Measurements from ENCODE around the gene SSR3.

Gene SSR3

DNA sequence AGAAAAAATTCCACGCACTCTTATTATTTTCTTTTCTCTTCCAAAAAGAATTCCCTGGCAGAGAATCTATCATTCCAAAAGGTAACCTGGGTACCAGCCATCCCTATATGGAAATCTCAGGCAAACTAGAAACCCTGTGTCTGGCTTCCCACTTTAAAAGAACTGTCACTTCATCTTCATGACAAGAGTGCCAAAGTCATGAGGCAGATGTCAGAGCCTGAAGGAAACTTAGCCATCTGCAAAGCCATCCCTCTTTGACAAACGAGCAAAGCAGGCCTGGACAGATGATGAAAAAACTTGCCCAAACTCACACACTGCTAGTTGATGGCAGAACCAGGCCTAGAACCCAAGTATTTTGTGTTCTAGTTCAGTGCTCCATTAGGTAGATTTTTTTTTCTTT lies 15.9 kb downstream of the SSR3 start:
- H3K27ac Mint-ChIP-seq, result no peak overlapping the region

DNA sequence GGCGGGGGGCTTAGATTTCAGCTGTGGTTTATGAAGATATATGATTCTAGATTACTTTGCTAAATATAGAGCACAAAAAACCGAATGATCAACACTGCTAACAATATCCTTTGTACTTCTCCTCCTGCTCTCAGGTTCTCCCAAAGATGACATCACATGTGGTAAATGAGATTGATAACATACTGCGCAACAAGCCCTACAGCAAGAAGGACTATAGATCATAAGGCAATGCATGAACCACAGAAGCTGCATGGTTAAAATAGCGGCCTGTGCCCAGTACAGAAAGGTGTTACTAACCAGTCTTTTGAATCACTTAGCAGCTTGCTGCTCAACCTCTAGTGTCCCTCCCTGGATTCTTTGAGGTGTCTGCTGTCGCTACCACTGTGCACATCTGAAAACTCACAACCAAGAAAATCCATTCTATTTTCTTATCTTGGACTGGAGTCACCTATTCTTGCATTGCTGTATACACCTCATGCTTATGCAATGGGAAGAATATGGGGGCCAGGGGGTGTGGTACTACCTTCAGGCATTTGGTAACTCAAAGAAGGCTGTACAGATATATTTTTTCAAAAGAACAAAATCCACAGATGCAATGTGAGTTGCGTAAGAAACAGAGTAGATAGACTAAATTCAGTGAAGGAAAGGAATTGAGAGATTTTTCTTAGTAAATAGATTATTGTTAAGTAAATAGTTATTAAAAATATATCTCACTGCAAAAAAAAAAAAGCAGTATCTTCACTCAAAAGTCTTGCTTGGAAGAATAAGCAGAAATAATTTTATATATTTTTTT lies 18.2 kb downstream of the SSR3 start:
- intact Hi-C loops (cut with micrococcal nuclease), result no loop called here
- H3K9me3 Mint-ChIP-seq, result no peaks in the 10 kb centered on the region
- H3K27ac Mint-ChIP-seq, result no peak overlapping the region
- H3K4me3 Mint-ChIP-seq, result no peak overlapping the region
- H3K4me1 Mint-ChIP-seq (ENCODE audit: low read depth), result peaks cover 6% of the 10 kb centered on the region
- H3K36me3 Mint-ChIP-seq (ENCODE audit: low read depth), result peaks cover 58% of the 10 kb centered on the region
- H3K27me3 Mint-ChIP-seq, result no peaks in the 10 kb centered on the region

More for the DNA sequence above, 15.9 kb downstream of the SSR3 start:
- intact Hi-C loops (cut with micrococcal nuclease), result no loop called here
- H3K36me3 Mint-ChIP-seq (ENCODE audit: low read depth), result peaks cover 65% of the 10 kb centered on the region
- no peaks in the 10 kb centered on the region for H3K9me3 Mint-ChIP-seq
- H3K4me1 Mint-ChIP-seq (ENCODE audit: low read depth), result peaks cover 15% of the 10 kb centered on the region
- no peak overlapping the region for H3K4me3 Mint-ChIP-seq
- H3K27me3 Mint-ChIP-seq, result no peaks in the 10 kb centered on the region

DNA sequence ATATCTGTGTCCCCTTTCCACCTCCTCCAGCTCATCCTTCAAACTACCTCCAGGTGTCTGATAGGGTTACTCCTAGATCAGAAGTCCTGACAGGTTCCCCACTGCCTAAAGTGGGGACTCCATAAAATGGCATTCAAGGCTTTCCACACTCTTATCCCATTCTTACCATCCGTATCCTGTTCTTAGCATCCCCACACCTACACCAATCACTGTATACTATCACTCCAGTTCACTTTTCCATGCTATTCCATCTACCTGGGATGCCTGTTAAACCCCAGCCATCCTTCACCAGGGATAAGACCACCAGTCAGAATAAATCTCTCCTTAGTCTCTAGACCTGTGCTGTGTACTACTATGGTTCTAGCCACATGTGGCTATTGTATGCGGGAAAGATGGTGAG lies 19.1 kb downstream of the SSR3 start:
- Mint-ChIP-seq H3K27me3 (no peaks in the 10 kb centered on the region), H3K4me3 (no peak overlapping the region), H3K27ac (no peak overlapping the region), H3K9me3 (no peaks in the 10 kb centered on the region), H3K36me3 (ENCODE audit: low read depth) (peaks cover 50% of the 10 kb centered on the region), H3K4me1 (ENCODE audit: low read depth) (peaks cover 6% of the 10 kb centered on the region)
- intact Hi-C loops (cut with micrococcal nuclease), result no loop called here

DNA sequence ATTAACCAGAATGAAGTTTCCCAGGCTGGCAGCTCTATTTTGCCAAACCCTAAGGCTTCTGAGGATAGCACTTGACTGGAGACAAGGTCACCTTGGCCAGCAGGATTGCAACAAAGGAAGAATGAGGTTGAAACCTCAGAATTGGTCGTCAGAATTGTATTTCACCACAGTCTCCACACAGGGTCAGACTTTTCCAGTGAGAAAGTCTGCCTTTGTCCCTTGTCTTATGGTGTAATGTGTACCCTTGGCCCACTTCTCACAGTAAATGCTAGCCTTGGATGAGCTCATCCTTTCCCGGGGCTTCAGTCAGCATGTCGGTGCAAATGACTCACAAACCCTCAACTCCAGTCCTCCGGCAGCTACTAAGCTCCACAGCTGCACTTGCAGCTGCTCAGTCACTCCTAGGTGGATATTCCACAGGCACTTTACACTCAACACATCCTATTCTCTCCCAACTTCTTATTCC lies 19.7 kb downstream of the SSR3 start:
- intact Hi-C loops (cut with micrococcal nuclease), result no loop called here
- H3K27me3 Mint-ChIP-seq, result no peaks in the 10 kb centered on the region
- H3K9me3 Mint-ChIP-seq, result no peaks in the 10 kb centered on the region
- peaks cover 6% of the 10 kb centered on the region for H3K4me1 Mint-ChIP-seq (ENCODE audit: low read depth)
- peaks cover 44% of the 10 kb centered on the region for H3K36me3 Mint-ChIP-seq (ENCODE audit: low read depth)
- no peak overlapping the region for H3K4me3 Mint-ChIP-seq
- no peak overlapping the region for H3K27ac Mint-ChIP-seq

DNA sequence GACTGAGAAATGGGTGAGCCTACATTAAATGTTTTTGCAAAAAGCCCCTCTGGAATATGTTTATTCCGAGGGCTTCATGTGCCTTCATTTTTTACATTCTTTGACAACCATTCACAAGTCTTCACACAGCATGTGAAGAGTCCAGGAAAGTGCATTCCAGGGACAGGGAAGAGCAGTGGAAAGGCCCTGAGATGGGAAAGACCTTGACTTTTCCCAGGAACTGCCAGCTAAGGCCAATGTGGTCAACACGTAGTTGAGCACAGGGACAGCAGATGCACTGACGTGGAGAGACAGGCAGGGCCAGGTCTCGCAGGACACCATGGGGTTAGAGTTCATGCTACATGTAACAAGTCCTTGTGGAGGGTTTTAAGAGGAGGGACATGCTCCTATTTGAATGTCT lies 21.7 kb downstream of the SSR3 start:
- peaks cover 27% of the 10 kb centered on the region for H3K36me3 Mint-ChIP-seq (ENCODE audit: low read depth)

DNA sequence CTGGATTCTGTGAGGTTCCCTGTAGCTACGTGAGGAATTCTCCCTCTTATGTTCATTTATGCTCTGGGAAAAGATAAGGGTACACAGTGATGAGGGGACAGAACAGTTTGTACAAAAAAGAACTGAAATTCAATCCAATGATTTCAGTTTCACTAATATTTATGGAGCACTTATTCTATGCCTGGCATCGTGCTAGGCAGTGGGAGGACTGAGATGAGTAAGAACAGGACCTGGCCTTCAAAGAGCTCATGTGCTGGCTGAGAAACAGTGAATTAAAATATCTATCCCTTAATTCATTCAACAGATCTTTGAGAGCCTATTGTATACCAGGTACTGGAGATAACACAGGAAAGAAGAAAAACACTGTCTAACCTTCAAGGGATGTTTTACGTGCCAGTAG lies 22.2 kb downstream of the SSR3 start:
- H3K36me3 Mint-ChIP-seq (ENCODE audit: low read depth), result peaks cover 24% of the 10 kb centered on the region

More for the DNA sequence above, 21.7 kb downstream of the SSR3 start:
- intact Hi-C loops (cut with micrococcal nuclease), result no loop called here
- Mint-ChIP-seq H3K27me3 (no peaks in the 10 kb centered on the region), H3K27ac (no peak overlapping the region), H3K4me1 (ENCODE audit: low read depth) (peaks cover 6% of the 10 kb centered on the region), H3K9me3 (no peaks in the 10 kb centered on the region), H3K4me3 (no peak overlapping the region)

DNA sequence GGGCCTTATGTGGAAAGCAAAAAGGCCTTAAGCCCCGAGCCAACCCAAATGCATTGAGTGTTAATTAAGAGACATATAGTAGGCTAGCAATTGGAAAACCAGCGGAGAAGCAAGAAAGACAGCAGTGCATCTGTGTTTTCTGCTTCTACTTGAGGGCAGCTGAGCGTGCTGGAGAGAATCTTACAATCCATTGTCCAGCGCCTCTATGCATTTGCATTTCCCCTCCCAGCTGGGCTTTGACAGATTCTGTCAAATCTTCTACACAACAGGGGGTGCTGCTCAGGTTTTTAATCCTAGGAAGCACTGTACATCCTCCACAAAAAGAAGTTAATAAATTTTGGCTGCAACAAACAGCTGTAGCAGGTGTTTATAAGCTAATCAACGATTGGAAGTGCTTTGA lies 23.9 kb downstream of the SSR3 start:
- intact Hi-C loops (cut with micrococcal nuclease), result no loop called here

More for the DNA sequence above, 22.2 kb downstream of the SSR3 start:
- H3K4me3 Mint-ChIP-seq, result no peak overlapping the region
- intact Hi-C loops (cut with micrococcal nuclease), result no loop called here
- H3K4me1 Mint-ChIP-seq (ENCODE audit: low read depth), result peaks cover 6% of the 10 kb centered on the region
- H3K27ac Mint-ChIP-seq, result no peak overlapping the region
- H3K9me3 Mint-ChIP-seq, result no peaks in the 10 kb centered on the region
- H3K27me3 Mint-ChIP-seq, result no peaks in the 10 kb centered on the region

DNA sequence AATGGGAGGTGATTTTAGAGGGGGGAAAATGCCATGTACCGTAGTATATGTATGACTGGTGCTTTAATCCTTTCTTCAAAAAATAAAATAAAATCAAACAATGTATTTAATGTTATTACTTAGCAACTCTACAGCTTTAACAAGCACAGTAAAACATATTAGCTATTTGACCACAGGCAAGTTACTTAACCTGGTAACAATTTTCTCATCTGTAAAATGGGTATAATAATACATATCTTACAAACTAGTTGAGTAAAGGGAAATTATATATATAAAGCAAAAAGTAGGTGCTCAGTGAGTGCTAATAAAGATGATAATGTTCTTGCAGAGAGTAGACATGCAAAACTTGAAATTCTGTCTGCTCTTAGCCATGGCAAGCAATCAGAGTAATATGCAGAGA lies 27.9 kb downstream of the SSR3 start:
- peaks cover 3% of the 10 kb centered on the region for H3K27me3 Mint-ChIP-seq
- intact Hi-C loops (cut with micrococcal nuclease), result no loop called here
- no peak overlapping the region for H3K4me3 Mint-ChIP-seq
- no peaks in the 10 kb centered on the region for H3K9me3 Mint-ChIP-seq
- H3K36me3 Mint-ChIP-seq (ENCODE audit: low read depth), result no peaks in the 10 kb centered on the region
- no peak overlapping the region for H3K27ac Mint-ChIP-seq
- no peaks in the 10 kb centered on the region for H3K4me1 Mint-ChIP-seq (ENCODE audit: low read depth)

More for the DNA sequence above, 23.9 kb downstream of the SSR3 start:
- Mint-ChIP-seq H3K9me3 (no peaks in the 10 kb centered on the region), H3K4me1 (ENCODE audit: low read depth) (peaks cover 6% of the 10 kb centered on the region), H3K27ac (no peak overlapping the region), H3K4me3 (no peak overlapping the region), H3K27me3 (no peaks in the 10 kb centered on the region), H3K36me3 (ENCODE audit: low read depth) (peaks cover 24% of the 10 kb centered on the region)

DNA sequence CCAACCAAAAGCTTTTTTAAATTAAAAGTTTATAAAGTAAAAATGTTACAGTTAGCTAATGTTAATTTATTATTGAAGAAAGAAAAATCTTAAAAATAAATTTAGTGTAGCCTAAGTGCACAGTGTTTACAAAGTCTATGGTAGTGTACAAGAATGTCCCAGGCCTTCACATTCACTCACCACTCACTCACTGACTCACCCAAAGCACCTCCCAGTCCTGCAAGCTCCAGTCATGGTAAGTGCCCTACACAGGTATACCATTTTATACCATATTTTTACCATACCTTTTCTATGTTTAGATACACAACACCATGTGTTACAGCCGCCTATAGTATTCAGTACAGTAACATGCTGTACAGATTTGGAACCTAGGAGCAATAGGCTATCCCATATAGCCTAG lies 29.1 kb downstream of the SSR3 start:
- intact Hi-C loops (cut with micrococcal nuclease), result no loop called here
- no peak overlapping the region for H3K27ac Mint-ChIP-seq

DNA sequence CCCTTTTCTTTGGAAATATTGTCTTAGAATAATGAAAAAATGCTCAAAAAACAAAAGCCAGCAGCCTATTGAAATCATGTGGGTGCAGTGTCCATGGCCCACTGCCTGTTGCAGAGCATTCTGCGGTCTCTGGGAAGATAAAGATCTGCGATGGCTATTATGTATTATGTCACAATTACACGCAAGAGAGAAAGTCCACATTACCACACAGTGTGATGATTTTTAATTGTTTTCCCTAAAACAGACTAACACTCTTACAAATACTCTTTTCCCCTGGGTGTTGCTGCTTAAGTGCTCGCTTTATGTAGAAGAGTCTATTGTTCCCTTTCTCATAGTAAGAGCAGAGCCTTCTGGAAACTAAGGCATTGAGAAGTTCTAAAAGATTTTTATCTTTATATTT lies 32.2 kb downstream of the SSR3 start:
- intact Hi-C loops (cut with micrococcal nuclease), result no loop called here
- H3K36me3 Mint-ChIP-seq (ENCODE audit: low read depth), result no peaks in the 10 kb centered on the region
- no peak overlapping the region for H3K4me3 Mint-ChIP-seq
- peaks cover 22% of the 10 kb centered on the region for H3K27me3 Mint-ChIP-seq
- no peak overlapping the region for H3K27ac Mint-ChIP-seq
- H3K4me1 Mint-ChIP-seq (ENCODE audit: low read depth), result peaks cover 4% of the 10 kb centered on the region
- no peaks in the 10 kb centered on the region for H3K9me3 Mint-ChIP-seq

More for the DNA sequence above, 29.1 kb downstream of the SSR3 start:
- Mint-ChIP-seq H3K4me1 (ENCODE audit: low read depth) (no peaks in the 10 kb centered on the region), H3K9me3 (no peaks in the 10 kb centered on the region), H3K27me3 (peaks cover 8% of the 10 kb centered on the region), H3K4me3 (no peak overlapping the region), H3K36me3 (ENCODE audit: low read depth) (no peaks in the 10 kb centered on the region)

DNA sequence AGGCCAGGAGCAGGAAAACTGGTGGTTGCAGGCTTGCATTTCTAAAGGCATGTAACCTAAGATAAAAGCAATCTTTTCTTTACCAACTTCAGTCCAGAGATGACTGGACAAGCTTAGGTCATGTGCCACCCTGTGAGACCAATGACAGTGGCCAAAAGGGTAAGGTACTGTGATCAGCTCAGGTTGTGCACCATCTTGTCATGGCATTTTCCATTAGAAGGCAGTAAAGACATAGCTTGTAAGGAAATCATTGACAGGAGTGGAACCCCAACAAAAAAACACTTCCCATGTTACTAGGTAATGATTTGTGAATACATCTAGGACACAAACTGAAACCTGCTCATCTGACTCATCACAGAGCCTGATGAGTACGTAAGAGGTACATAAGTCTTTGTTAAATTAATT lies 35.2 kb downstream of the SSR3 start:
- Mint-ChIP-seq H3K27ac (no peak overlapping the region), H3K4me3 (no peak overlapping the region), H3K27me3 (peaks cover 22% of the 10 kb centered on the region), H3K4me1 (ENCODE audit: low read depth) (peaks cover 15% of the 10 kb centered on the region), H3K9me3 (no peaks in the 10 kb centered on the region), H3K36me3 (ENCODE audit: low read depth) (no peaks in the 10 kb centered on the region)
- intact Hi-C loops (cut with micrococcal nuclease), result no loop called here

DNA sequence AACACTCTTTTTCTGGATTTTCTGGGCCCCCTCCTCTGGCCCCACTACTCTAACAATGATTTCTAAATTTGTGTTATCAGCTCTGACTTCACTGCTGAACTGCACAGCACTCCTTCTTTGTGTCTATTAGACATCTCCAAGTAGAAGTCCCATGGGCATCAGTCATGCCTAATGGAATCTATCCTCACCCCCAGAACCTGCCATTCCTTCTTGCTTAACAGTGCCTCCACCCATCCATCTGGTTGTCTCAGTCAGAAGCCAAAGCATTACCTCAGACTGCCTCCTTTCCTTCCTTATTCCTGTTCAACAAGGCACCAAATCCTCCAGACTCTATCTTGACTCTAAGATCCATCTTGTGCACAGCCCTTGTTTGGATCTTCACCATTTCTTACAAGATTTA lies 36.2 kb downstream of the SSR3 start:
- intact Hi-C loops (cut with micrococcal nuclease), result no loop called here
- peaks cover 19% of the 10 kb centered on the region for H3K27me3 Mint-ChIP-seq
- H3K4me3 Mint-ChIP-seq, result no peak overlapping the region
- no peaks in the 10 kb centered on the region for H3K36me3 Mint-ChIP-seq (ENCODE audit: low read depth)
- H3K27ac Mint-ChIP-seq, result no peak overlapping the region
- peaks cover 15% of the 10 kb centered on the region for H3K4me1 Mint-ChIP-seq (ENCODE audit: low read depth)
- H3K9me3 Mint-ChIP-seq, result no peaks in the 10 kb centered on the region

DNA sequence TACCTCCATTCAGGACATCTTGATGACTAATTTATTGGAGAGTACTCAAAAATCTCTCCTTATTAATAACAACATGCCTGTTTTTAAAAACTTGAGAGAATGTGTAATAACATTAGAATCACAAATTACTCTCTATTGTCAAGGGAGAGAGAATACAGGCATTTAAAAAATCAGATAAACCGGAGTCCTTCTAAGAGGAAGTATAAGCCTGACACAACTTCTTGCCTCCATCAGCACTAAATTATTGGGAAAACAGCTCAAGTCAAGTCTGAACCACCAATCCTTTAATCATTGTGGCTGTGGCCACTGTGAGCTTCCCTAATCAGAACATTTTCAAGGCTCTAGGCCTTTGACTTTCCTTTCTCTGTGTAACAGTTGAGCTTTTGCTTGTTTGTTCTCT lies 38.0 kb downstream of the SSR3 start:
- Mint-ChIP-seq H3K36me3 (ENCODE audit: low read depth) (no peaks in the 10 kb centered on the region), H3K27ac (peak overlapping the region; percentile 61), H3K4me1 (ENCODE audit: low read depth) (peaks cover 15% of the 10 kb centered on the region), H3K9me3 (no peaks in the 10 kb centered on the region), H3K4me3 (no peak overlapping the region), H3K27me3 (peaks cover 19% of the 10 kb centered on the region)
- intact Hi-C loops (cut with micrococcal nuclease), result no loop called here

DNA sequence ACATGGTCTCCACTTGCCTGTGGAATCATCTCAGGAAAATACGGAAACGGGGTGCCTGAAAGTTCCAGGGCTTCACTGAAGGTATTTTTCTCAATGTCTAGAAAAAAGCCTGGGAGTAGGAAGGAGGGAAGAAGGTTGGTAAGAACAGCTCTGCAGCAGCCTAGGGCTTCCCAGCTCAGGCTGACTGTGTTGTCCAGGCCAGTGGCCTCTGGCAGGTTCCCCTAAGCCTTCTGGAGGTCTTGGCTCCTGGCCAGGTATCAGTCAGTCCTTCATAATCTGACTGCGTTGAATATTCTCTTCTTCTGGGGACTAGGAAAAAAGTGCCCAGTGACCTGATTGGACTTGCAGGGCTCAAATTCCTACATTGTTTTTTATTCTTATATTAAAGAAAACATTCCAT lies 38.6 kb downstream of the SSR3 start:
- intact Hi-C loops (cut with micrococcal nuclease), result no loop called here

DNA sequence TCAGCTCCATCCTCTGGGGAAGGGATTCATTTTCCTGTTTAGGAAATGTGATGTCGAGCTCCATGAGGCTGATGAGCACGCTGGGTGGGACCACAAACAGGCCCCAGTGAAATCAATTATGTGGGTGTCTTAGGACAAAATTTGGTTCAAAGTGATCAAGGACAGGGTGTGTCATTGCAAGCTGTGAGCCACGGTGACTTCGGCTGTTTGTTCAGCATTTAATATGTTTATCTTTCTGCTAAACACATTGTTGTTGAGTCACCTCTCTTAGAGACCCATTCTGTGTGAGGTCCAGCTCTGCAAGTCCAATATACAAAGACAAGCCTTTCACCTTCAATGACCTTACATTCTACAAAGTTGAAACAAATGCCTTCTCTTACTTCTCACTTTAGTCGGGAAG lies 41.3 kb downstream of the SSR3 start:
- Mint-ChIP-seq H3K36me3 (ENCODE audit: low read depth) (no peaks in the 10 kb centered on the region), H3K4me3 (no peak overlapping the region), H3K27ac (no peak overlapping the region), H3K9me3 (no peaks in the 10 kb centered on the region), H3K27me3 (peaks cover 9% of the 10 kb centered on the region), H3K4me1 (ENCODE audit: low read depth) (peaks cover 15% of the 10 kb centered on the region)
- intact Hi-C loops (cut with micrococcal nuclease), result no loop called here

More for the DNA sequence above, 38.6 kb downstream of the SSR3 start:
- H3K36me3 Mint-ChIP-seq (ENCODE audit: low read depth), result no peaks in the 10 kb centered on the region
- no peak overlapping the region for H3K27ac Mint-ChIP-seq
- peaks cover 18% of the 10 kb centered on the region for H3K27me3 Mint-ChIP-seq
- no peaks in the 10 kb centered on the region for H3K9me3 Mint-ChIP-seq
- no peak overlapping the region for H3K4me3 Mint-ChIP-seq
- H3K4me1 Mint-ChIP-seq (ENCODE audit: low read depth), result peaks cover 15% of the 10 kb centered on the region

Measured in dendritic cell treated with granulocyte-macrophage colony-stimulating factor and Interleukin-4, amounts not matched to agents 40 ng/mL and 50 ng/mL, for 4 days (primary cell).